ENCODE results near the gene LAMA5. TPM values are rescaled to one million over a fixed set of nuclear protein-coding genes. Genes with fewer than 3 reads are reported as not detected.
A peak's percentile ranks its signal among the peaks of the same experiment; 100 is the strongest.

Gene LAMA5
- total RNA-seq, 1 experiment from 2014 or later = 321 TPM

DNA sequence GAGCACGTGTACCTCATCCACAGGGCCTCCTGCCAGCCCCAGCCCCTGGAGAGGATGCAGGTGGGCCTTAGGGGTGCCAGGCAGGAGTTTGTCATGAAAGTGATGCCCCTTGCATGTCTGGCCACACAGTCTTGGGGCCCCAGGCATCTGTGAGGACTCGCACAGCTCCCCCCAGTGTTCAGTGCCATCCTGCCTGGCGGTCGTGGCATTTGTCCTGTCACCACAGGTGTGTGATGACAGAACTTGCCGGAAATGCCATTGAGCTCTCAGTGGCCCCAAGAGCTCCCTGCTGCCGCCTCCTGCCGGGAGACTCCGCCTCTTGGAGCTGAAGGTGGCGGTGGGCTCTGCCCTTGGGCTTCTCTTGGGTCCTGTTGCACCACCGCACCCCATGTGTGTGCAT, 94.9 kb downstream of the LAMA5 start:
- Histone ChIP-seq H3K27ac (ENCODE audit: low read depth, low read length) (no peak overlapping the region), H3K4me1 (ENCODE audit: control insufficient read depth in 1 of 2, insufficient read depth in 2 of 2, low read length in 2 of 2) (no peaks in the 10 kb centered on the region), H3K4me2 (ENCODE audit: low read length) (no peak overlapping the region), H3K9ac (ENCODE audit: low read length) (no peak overlapping the region), H3K9me2 (ENCODE audit: insufficient read depth) (no peaks in the 10 kb centered on the region), H3K36me3 (ENCODE audit: control insufficient read depth in 1 of 2, insufficient read depth in 2 of 2, low read length in 2 of 2) (peaks cover 0 to 3% of the 10 kb centered on the region in 2 experiments; a peak in 2 of 4 replicates), H3K27me3 (ENCODE audit: insufficient read depth, low read length) (no peaks in the 10 kb centered on the region), H3K4me3 (replicated peaks in 1 of 2; ENCODE audit: low read depth in 1 of 2, low read length in 2 of 2) (no peak overlapping the region), H4K20me1 (ENCODE audit: insufficient read depth) (no peaks in the 10 kb centered on the region), H3K79me2 (ENCODE audit: insufficient read depth, low read length) (no peaks in the 10 kb centered on the region), H2AFZ (ENCODE audit: low read depth, low read length, poor library complexity, severe bottlenecking) (no peak overlapping the region), H3K9me3 (ENCODE audit: control insufficient read depth in 1 of 2, insufficient read depth in 1 of 2, low read depth in 1 of 2, low read length in 2 of 2) (no peaks in the 10 kb centered on the region)
- no peak for TF ChIP-seq EGR1 (IDR thresholded peaks at IDR 0.05; ENCODE audit: low read depth)
- TF ChIP-seq, protein P1, sequence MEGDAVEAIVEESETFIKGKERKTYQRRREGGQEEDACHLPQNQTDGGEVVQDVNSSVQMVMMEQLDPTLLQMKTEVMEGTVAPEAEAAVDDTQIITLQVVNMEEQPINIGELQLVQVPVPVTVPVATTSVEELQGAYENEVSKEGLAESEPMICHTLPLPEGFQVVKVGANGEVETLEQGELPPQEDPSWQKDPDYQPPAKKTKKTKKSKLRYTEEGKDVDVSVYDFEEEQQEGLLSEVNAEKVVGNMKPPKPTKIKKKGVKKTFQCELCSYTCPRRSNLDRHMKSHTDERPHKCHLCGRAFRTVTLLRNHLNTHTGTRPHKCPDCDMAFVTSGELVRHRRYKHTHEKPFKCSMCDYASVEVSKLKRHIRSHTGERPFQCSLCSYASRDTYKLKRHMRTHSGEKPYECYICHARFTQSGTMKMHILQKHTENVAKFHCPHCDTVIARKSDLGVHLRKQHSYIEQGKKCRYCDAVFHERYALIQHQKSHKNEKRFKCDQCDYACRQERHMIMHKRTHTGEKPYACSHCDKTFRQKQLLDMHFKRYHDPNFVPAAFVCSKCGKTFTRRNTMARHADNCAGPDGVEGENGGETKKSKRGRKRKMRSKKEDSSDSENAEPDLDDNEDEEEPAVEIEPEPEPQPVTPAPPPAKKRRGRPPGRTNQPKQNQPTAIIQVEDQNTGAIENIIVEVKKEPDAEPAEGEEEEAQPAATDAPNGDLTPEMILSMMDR (IDR thresholded peaks at IDR 0.05 in 2 of 3, conservative IDR thresholded peaks at IDR 0.05 in 1 of 3; ENCODE audit: borderline replicate concordance in 1 of 3, insufficient read depth in 1 of 3, low read depth in 2 of 3, low read length in 2 of 3) = peak; percentile 5 to 8 (median 6); a peak in 1 of 6 replicates
- intact Hi-C loops (cut with micrococcal nuclease) = no loop called here
- DNase-seq (ENCODE audit: low read depth, low spot score) = no peak
- ChIA-PET RAD21 (ENCODE audit: low non-redundant PET in 1 of 2, low total read pairs in 2 of 2, uncharacterized antibody in 2 of 2, unreplicated experiment in 2 of 2) (no interaction called here), CTCF (no interaction called here), POLR2A (no interaction called here)
- BruUV-seq (replicated peaks) = no TSS peak
- ATAC-seq = peak; percentile 59

DNA sequence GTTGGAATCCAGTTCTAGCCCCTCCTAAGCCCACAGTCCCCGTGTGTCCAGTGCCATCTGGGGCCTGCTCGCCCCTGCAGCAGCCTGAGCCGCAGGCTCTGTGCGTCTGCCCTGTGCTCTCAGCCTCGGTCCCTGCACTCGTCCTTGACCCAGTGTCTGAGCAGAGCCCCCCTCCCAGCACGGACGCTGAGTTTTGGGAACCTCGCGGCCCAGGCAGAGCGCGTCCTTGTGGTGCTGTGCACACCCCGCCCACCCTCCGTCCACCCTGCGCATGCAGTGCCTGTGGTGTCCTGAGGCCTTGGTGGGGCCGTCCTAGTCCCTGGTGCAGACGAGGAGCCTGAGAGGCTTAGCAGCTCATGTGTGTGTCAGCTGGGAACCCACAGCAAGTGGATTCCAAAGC, 97.2 kb downstream of the LAMA5 start:
- intact Hi-C loops (cut with micrococcal nuclease) = no loop called here
- Histone ChIP-seq H3K79me2 (ENCODE audit: insufficient read depth, low read length) (no peaks in the 10 kb centered on the region), H3K9me3 (ENCODE audit: control insufficient read depth in 1 of 2, insufficient read depth in 1 of 2, low read depth in 1 of 2, low read length in 2 of 2) (no peaks in the 10 kb centered on the region), H3K4me1 (ENCODE audit: control insufficient read depth in 1 of 2, insufficient read depth in 2 of 2, low read length in 2 of 2) (no peaks in the 10 kb centered on the region), H3K27ac (ENCODE audit: low read depth, low read length) (no peak overlapping the region), H2AFZ (ENCODE audit: low read depth, low read length, poor library complexity, severe bottlenecking) (no peak overlapping the region), H3K4me3 (replicated peaks in 1 of 2; ENCODE audit: low read depth in 1 of 2, low read length in 2 of 2) (no peak overlapping the region), H3K9me2 (ENCODE audit: insufficient read depth) (no peaks in the 10 kb centered on the region), H3K9ac (ENCODE audit: low read length) (no peak overlapping the region), H3K27me3 (ENCODE audit: insufficient read depth, low read length) (no peaks in the 10 kb centered on the region), H3K36me3 (ENCODE audit: control insufficient read depth in 1 of 2, insufficient read depth in 2 of 2, low read length in 2 of 2) (peaks cover 0 to 3% of the 10 kb centered on the region in 2 experiments; a peak in 2 of 4 replicates), H3K4me2 (ENCODE audit: low read length) (no peak overlapping the region), H4K20me1 (ENCODE audit: insufficient read depth) (no peaks in the 10 kb centered on the region)
- DNase-seq (ENCODE audit: low read depth, low spot score) (no peak), ATAC-seq (no peak)
- TF ChIP-seq SRF (IDR thresholded peaks at IDR 0.05; ENCODE audit: low read depth) (no peak), ZNF274 (IDR thresholded peaks at IDR 0.05; ENCODE audit: low read depth, low read length) (no peak), RAD21 (IDR thresholded peaks at IDR 0.05; ENCODE audit: low read depth) (no peak), CEBPB (IDR thresholded peaks at IDR 0.05; ENCODE audit: low read depth) (no peak), EZH2 (IDR thresholded peaks at IDR 0.05) (no peak)
- TF ChIP-seq, protein P2, sequence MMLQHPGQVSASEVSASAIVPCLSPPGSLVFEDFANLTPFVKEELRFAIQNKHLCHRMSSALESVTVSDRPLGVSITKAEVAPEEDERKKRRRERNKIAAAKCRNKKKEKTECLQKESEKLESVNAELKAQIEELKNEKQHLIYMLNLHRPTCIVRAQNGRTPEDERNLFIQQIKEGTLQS (IDR thresholded peaks at IDR 0.05) = no peak
- no TSS peak for BruUV-seq (replicated peaks)
- POLR2A ChIA-PET = no interaction called here
- RAD21 ChIA-PET (ENCODE audit: low non-redundant PET in 1 of 2, low total read pairs in 2 of 2, uncharacterized antibody in 2 of 2, unreplicated experiment in 2 of 2) = no interaction called here
- CTCF ChIA-PET = no interaction called here
